ENCODE measurements around the gene RAB24. TPM values are rescaled to one million over a fixed set of nuclear protein-coding genes. Genes with fewer than 3 reads are reported as not detected.

RAB24 gene
- total RNA-seq, 2 donors from 2014 or later = 14.8 to 21.5 TPM

- Mint-ChIP-seq H3K36me3 (no peaks in the 10 kb centered on the region), H3K27ac (no peak overlapping the region), H3K9me3 (no peaks in the 10 kb centered on the region)
- DNase-seq (ENCODE audit: low spot score in 2 of 2) (peak in 1 of 2 donors; percentile 77), ATAC-seq (peak; percentile 59 to 60)
These were observed 14.4 kb upstream of the RAB24 start for GRCh38 chr5:177317959-177318377.

- Mint-ChIP-seq H3K36me3 (peaks cover 2 to 6% of the 10 kb centered on the region in 2 donors), H3K27ac (peak overlapping the region in 1 of 2 donors; percentile 76), H3K9me3 (no peaks in the 10 kb centered on the region)
- DNase-seq (ENCODE audit: low spot score in 2 of 2) (no peak), ATAC-seq (no peak)
These were observed 12.5 kb upstream of the RAB24 start for GRCh38 chr5:177316005-177316404.

GRCh38 chr5:177315411-177315810 is 11.9 kb upstream of the RAB24 start:
- Mint-ChIP-seq H3K36me3 (peaks cover 7 to 11% of the 10 kb centered on the region in 2 donors), H3K27ac (no peak overlapping the region), H3K9me3 (no peaks in the 10 kb centered on the region)
- ATAC-seq (no peak), DNase-seq (ENCODE audit: low spot score in 2 of 2) (no peak)

- DNase-seq (ENCODE audit: low spot score in 2 of 2) (no peak), ATAC-seq (no peak)
- H3K27ac Mint-ChIP-seq = no peak overlapping the region
- peaks cover 7 to 14% of the 10 kb centered on the region in 2 donors for H3K36me3 Mint-ChIP-seq
- no peaks in the 10 kb centered on the region for H3K9me3 Mint-ChIP-seq
These were observed 11.1 kb upstream of the RAB24 start for GRCh38 chr5:177314376-177315342.

- no peak overlapping the region for H3K27ac Mint-ChIP-seq
- no peak for ATAC-seq
- no peaks in the 10 kb centered on the region for H3K9me3 Mint-ChIP-seq
- no peak for DNase-seq (ENCODE audit: low spot score in 2 of 2)
- peaks cover 11 to 15% of the 10 kb centered on the region in 2 donors for H3K36me3 Mint-ChIP-seq
These were observed 10.2 kb upstream of the RAB24 start for GRCh38 chr5:177313561-177314259.

- H3K27ac Mint-ChIP-seq = peak overlapping the region; percentile 88 to 90
- DNase-seq (ENCODE audit: low spot score in 2 of 2) = peak in 1 of 2 donors; percentile 64
These were observed 9.2 kb upstream of the RAB24 start for GRCh38 chr5:177312649-177313181.

GRCh38 chr5:177311723-177312648 is 8.5 kb upstream of the RAB24 start, which contains the start of gene MXD3:
TSS of gene MXD3 (minus strand) at chr5:177311898. CDS start at chr5:177311830, 68 bp downstream.
- no peaks in the 10 kb centered on the region for H3K9me3 Mint-ChIP-seq
- peaks cover 14 to 15% of the 10 kb centered on the region in 2 donors for H3K36me3 Mint-ChIP-seq
- ATAC-seq = peak; percentile 85 to 88
- DNase-seq (ENCODE audit: low spot score in 2 of 2) = peak; percentile 96 to 99
- peak within 1 kb of the TSS; percentile 89 to 90 for H3K27ac Mint-ChIP-seq

More at GRCh38 chr5:177312649-177313181, 9.2 kb upstream of the RAB24 start:
- peaks cover 13 to 15% of the 10 kb centered on the region in 2 donors for H3K36me3 Mint-ChIP-seq
- no peaks in the 10 kb centered on the region for H3K9me3 Mint-ChIP-seq
- ATAC-seq = peak; percentile 35 to 67

GRCh38 chr5:177311392-177311722 is 7.8 kb upstream of the RAB24 start:
- Mint-ChIP-seq H3K27ac (peak overlapping the region in 1 of 2 donors; percentile 90), H3K36me3 (peaks cover 15 to 20% of the 10 kb centered on the region in 2 donors), H3K9me3 (no peaks in the 10 kb centered on the region)
- no peak for DNase-seq (ENCODE audit: low spot score in 2 of 2)
- no peak for ATAC-seq

GRCh38 chr5:177310757-177311391 is 7.4 kb upstream of the RAB24 start:
- ATAC-seq (no peak), DNase-seq (ENCODE audit: low spot score in 2 of 2) (no peak)
- no peaks in the 10 kb centered on the region for H3K9me3 Mint-ChIP-seq
- peak overlapping the region; percentile 89 to 90 for H3K27ac Mint-ChIP-seq
- peaks cover 15 to 25% of the 10 kb centered on the region in 2 donors for H3K36me3 Mint-ChIP-seq

- ATAC-seq (no peak), DNase-seq (ENCODE audit: low spot score in 2 of 2) (no peak)
- Mint-ChIP-seq H3K36me3 (peaks cover 15 to 30% of the 10 kb centered on the region in 2 donors), H3K27ac (no peak overlapping the region), H3K9me3 (no peaks in the 10 kb centered on the region)
These were observed 6.8 kb upstream of the RAB24 start for GRCh38 chr5:177310332-177310731.

- H3K9me3 Mint-ChIP-seq = no peaks in the 10 kb centered on the region
- no peak overlapping the region for H3K27ac Mint-ChIP-seq
- peak; percentile 15 to 25 for ATAC-seq
- peak in 1 of 2 donors; percentile 77 for DNase-seq (ENCODE audit: low spot score in 2 of 2)
- peaks cover 15 to 38% of the 10 kb centered on the region in 2 donors for H3K36me3 Mint-ChIP-seq
These were observed 6.1 kb upstream of the RAB24 start for GRCh38 chr5:177309351-177310191.

GRCh38 chr5:177308740-177309139 is 5.2 kb upstream of the RAB24 start:
- peak overlapping the region in 1 of 2 donors; percentile 93 for H3K27ac Mint-ChIP-seq
- DNase-seq (ENCODE audit: low spot score in 2 of 2) (no peak), ATAC-seq (no peak)
- peaks cover 22 to 46% of the 10 kb centered on the region in 2 donors for H3K36me3 Mint-ChIP-seq
- no peaks in the 10 kb centered on the region for H3K9me3 Mint-ChIP-seq

- H3K27ac Mint-ChIP-seq = no peak overlapping the region
These were observed 4.2 kb upstream of the RAB24 start for GRCh38 chr5:177307544-177308363.

More at GRCh38 chr5:177307544-177308363, 4.2 kb upstream of the RAB24 start:
- peaks cover 26 to 46% of the 10 kb centered on the region in 2 donors for H3K36me3 Mint-ChIP-seq
- DNase-seq (ENCODE audit: low spot score in 2 of 2) (no peak), ATAC-seq (no peak)
- H3K9me3 Mint-ChIP-seq = no peaks in the 10 kb centered on the region
